DOHH2 (cell line): ENCODE measurements around the gene AKAP13.

Source experiments
- H3F3A ChIP-seq: fragments of 200-600 bp; sonication (generic), shearing (Covaris generic); 2 replicates; pipeline ENCODE4 v1.6.0; 2016; ENCODE audit warnings: antibody characterized with exemption, mild to moderate bottlenecking; ENCODE audit not compliant: control insufficient read depth, insufficient read depth
- H3K27ac ChIP-seq: fragments of 200-600 bp; sonication (generic); 2 replicates; pipeline ENCODE4 v1.5.1; 2014; ENCODE audit warnings: low read depth, mild to moderate bottlenecking, low read length, moderate library complexity
- H3K27me3 ChIP-seq: fragments of 200-600 bp; sonication (generic); 2 replicates; pipeline ENCODE4 v1.6.1; 2014; ENCODE audit warnings: mild to moderate bottlenecking, low read length, mixed read lengths; ENCODE audit not compliant: control insufficient read depth
- H3K36me3 ChIP-seq: fragments of 200-600 bp; sonication (generic); 2 replicates; pipeline ENCODE4 v1.6.1; 2014; ENCODE audit warnings: mild to moderate bottlenecking, low read length, moderate library complexity, mixed read lengths; ENCODE audit not compliant: control insufficient read depth
- H3K4me1 ChIP-seq: fragments of 200-600 bp; sonication (generic); 2 replicates; pipeline ENCODE4 v1.6.1; 2014; ENCODE audit warnings: mild to moderate bottlenecking, low read length, mixed read lengths; ENCODE audit not compliant: control insufficient read depth
- H3K4me2 ChIP-seq: fragments of 200-600 bp; sonication (generic); 2 replicates; pipeline ENCODE4 v1.6.0; 2014; ENCODE audit warnings: mild to moderate bottlenecking, low read length, moderate library complexity
- H3K4me3 ChIP-seq: fragments of 200-600 bp; sonication (generic); 2 replicates; pipeline ENCODE4 v1.5.1; 2014; ENCODE audit warnings: mild to moderate bottlenecking, low read length, mixed read lengths
- H3K79me2 ChIP-seq: fragments of 200-600 bp; sonication (generic); 2 replicates; pipeline ENCODE4 v1.6.1; 2014; ENCODE audit warnings: mild to moderate bottlenecking, low read length, mixed read lengths; ENCODE audit not compliant: control insufficient read depth
- H3K9me2 ChIP-seq: fragments of 200-600 bp; sonication (generic); replicated peaks from 2 replicates; pipeline ENCODE4 v1.6.1; 2014; ENCODE audit warnings: mild to moderate bottlenecking, low read length, mixed read lengths; ENCODE audit not compliant: control insufficient read depth
- H3K9me3 ChIP-seq: fragments of 200-600 bp; sonication (generic); 2 replicates; pipeline ENCODE4 v1.6.1; 2014; ENCODE audit warnings: antibody characterized with exemption, low read length, mixed read lengths; ENCODE audit not compliant: control insufficient read depth, insufficient read depth
- H4K20me1 ChIP-seq: fragments of 200-600 bp; sonication (generic); 2 replicates; pipeline ENCODE4 v1.6.0; 2014; ENCODE audit warnings: low read depth, mild to moderate bottlenecking, antibody characterized with exemption, low read length, moderate library complexity; ENCODE audit not compliant: control insufficient read depth, insufficient read depth
- CTCF ChIP-seq: fragments of 200-600 bp; sonication (generic); IDR thresholded peaks from one replicate; pipeline ENCODE4 v1.5.1; 2014; ENCODE audit warnings: antibody characterized with exemption, mild to moderate bottlenecking, low read depth, low read length; ENCODE audit not compliant: poor library complexity, severe bottlenecking
- EZH2phosphoT487 ChIP-seq: fragments of 200-600 bp; sonication (generic); IDR thresholded peaks from 2 replicates; pipeline ENCODE4 v1.6.1; 2017; ENCODE audit warnings: borderline replicate concordance, mild to moderate bottlenecking, antibody characterized with exemption, low read length, moderate library complexity, mixed read lengths

AKAP13 gene

GRCh38 chr15:85631018-85631417, 250.6 kb downstream of the AKAP13 start:
- peaks cover 13% of the 10 kb centered on the region for H3K36me3 ChIP-seq
- H4K20me1 ChIP-seq: no peaks in the 10 kb centered on the region
- H3K9me2 ChIP-seq: no peaks in the 10 kb centered on the region
- H3K4me3 ChIP-seq: no peak overlapping the region
- H3K4me1 ChIP-seq: peaks cover under 1% of the 10 kb centered on the region; the same call in 1 of the 2 replicates
- H3F3A ChIP-seq: peaks cover 2% of the 10 kb centered on the region; the same call in 1 of the 2 replicates
- H3K9me3 ChIP-seq: no peaks in the 10 kb centered on the region
- no peak overlapping the region for H3K4me2 ChIP-seq
- TF ChIP-seq EZH2phosphoT487 (no peak), CTCF (no peak)
- no peak overlapping the region for H3K27ac ChIP-seq
- H3K27me3 ChIP-seq: no peaks in the 10 kb centered on the region
- no peaks in the 10 kb centered on the region for H3K79me2 ChIP-seq

- no peak overlapping the region for H3K4me2 ChIP-seq
- no peaks in the 10 kb centered on the region for H4K20me1 ChIP-seq
- H3K9me2 ChIP-seq: no peaks in the 10 kb centered on the region
- H3K4me3 ChIP-seq: no peak overlapping the region
- no peaks in the 10 kb centered on the region for H3K4me1 ChIP-seq
- H3K79me2 ChIP-seq: no peaks in the 10 kb centered on the region
- no peaks in the 10 kb centered on the region for H3K9me3 ChIP-seq
- no peaks in the 10 kb centered on the region for H3K27me3 ChIP-seq
- H3F3A ChIP-seq: peaks cover 2% of the 10 kb centered on the region; the same call in 1 of the 2 replicates
- peaks cover 8% of the 10 kb centered on the region for H3K36me3 ChIP-seq
- H3K27ac ChIP-seq: no peak overlapping the region
- no peak for TF ChIP-seq EZH2phosphoT487
- no peak for TF ChIP-seq CTCF
These were observed 251.6 kb downstream of the AKAP13 start for GRCh38 chr15:85632014-85632413.

GRCh38 chr15:85633859-85634258, 253.5 kb downstream of the AKAP13 start:
- Histone ChIP-seq H3K27ac (no peak overlapping the region), H3K4me2 (no peak overlapping the region), H3K4me3 (no peak overlapping the region), H3F3A (peaks cover 2% of the 10 kb centered on the region; the same call in 1 of the 2 replicates), H3K79me2 (no peaks in the 10 kb centered on the region), H3K9me3 (no peaks in the 10 kb centered on the region), H3K9me2 (no peaks in the 10 kb centered on the region), H3K4me1 (no peaks in the 10 kb centered on the region), H3K27me3 (no peaks in the 10 kb centered on the region), H4K20me1 (no peaks in the 10 kb centered on the region), H3K36me3 (peaks cover 2% of the 10 kb centered on the region)
- TF ChIP-seq EZH2phosphoT487 (no peak), CTCF (no peak)

- H3F3A ChIP-seq: peaks cover 2% of the 10 kb centered on the region; the same call in 1 of the 2 replicates
- H3K4me3 ChIP-seq: no peak overlapping the region
- no peaks in the 10 kb centered on the region for H3K9me3 ChIP-seq
- peaks cover 11% of the 10 kb centered on the region for H3K4me1 ChIP-seq
- TF ChIP-seq EZH2phosphoT487: no peak
- TF ChIP-seq CTCF: no peak
- H3K9me2 ChIP-seq: no peaks in the 10 kb centered on the region
- no peaks in the 10 kb centered on the region for H3K79me2 ChIP-seq
- no peak overlapping the region for H3K27ac ChIP-seq
- H3K4me2 ChIP-seq: no peak overlapping the region
- no peaks in the 10 kb centered on the region for H3K27me3 ChIP-seq
- no peaks in the 10 kb centered on the region for H4K20me1 ChIP-seq
- peaks cover 24% of the 10 kb centered on the region for H3K36me3 ChIP-seq
These were observed 255.9 kb downstream of the AKAP13 start for GRCh38 chr15:85636351-85636750.
